Activated naive CD4-positive, alpha-beta T cell treated with anti-CD3 and anti-CD28 coated beads, Interleukin-2, amount 50 U/mL, for 24 hours (primary cell): ENCODE results near the gene GATA5.
"Not testable (repeated sequence)": the region's sequence is repeated elsewhere in the genome, so short reads cannot be mapped to it uniquely, and the experiment has no call there.

Experiments used
- H3K27ac Mint-ChIP-seq: one replicate; pipeline ENCODE4 v1.8.0; 2021; ENCODE audit warnings: mild to moderate bottlenecking, mixed read lengths
- H3K27me3 Mint-ChIP-seq: one replicate; pipeline ENCODE4 v1.8.0; 2021; ENCODE audit warnings: mixed read lengths
- H3K36me3 Mint-ChIP-seq: one replicate; pipeline ENCODE4 v1.8.0; 2021; ENCODE audit warnings: mixed read lengths
- H3K4me1 Mint-ChIP-seq: one replicate; pipeline ENCODE4 v1.8.0; 2021; ENCODE audit warnings: mixed read lengths
- H3K4me3 Mint-ChIP-seq: one replicate; pipeline ENCODE4 v1.8.0; 2021; ENCODE audit warnings: mild to moderate bottlenecking, mixed read lengths
- H3K9me3 Mint-ChIP-seq: one replicate; pipeline ENCODE4 v1.8.0; 2021; ENCODE audit warnings: mixed read lengths

GATA5 gene

DNA sequence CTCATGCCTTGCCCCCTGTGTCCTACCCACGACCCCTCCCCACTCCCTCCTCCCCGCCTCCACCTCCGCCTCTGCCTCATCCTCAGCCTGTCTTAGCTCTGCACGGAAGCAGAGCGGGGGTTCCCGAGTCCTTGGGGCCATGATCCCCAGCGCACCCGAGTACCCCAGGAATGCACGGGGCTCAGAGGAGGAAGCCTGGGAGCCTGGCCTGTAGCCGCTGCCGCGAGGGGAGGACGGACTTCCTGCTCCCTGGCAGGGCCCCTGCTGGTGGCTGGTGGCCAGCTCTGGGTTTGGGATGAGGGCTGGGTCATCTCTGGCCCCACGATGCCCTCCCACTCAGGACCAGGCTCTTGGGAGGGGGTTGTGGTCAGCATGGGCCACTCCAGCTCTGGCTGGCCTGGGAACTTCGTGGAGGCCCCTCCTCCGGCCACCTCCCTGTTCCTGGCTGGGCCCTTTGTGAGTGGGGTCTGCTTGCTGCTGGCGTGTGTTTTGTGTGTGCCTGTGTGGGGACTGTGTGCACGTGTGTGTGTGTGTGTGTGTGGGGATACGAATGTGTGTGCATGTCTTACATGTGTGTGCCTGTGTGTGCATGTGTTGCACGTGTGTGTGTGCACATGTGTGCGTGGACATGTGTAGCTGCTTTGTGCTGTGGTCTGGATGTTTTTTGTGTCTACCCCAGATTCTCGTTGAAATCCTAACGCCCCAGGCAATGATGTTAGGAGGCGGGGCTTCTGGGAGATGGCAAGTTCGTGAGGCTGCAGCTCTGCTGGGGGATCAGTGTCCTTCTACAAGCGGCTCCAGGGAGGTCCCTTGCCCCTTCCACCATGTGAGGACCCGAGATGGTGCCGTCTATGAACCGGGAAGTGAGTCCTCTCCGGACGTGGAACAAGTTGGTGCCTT, 47.1 kb downstream of the GATA5 start:
- Mint-ChIP-seq H3K27ac (no peak overlapping the region), H3K27me3 (peaks cover under 1% of the 10 kb centered on the region), H3K4me1 (no peaks in the 10 kb centered on the region), H3K9me3 (no peaks in the 10 kb centered on the region), H3K4me3 (no peak overlapping the region), H3K36me3 (no peaks in the 10 kb centered on the region)

DNA sequence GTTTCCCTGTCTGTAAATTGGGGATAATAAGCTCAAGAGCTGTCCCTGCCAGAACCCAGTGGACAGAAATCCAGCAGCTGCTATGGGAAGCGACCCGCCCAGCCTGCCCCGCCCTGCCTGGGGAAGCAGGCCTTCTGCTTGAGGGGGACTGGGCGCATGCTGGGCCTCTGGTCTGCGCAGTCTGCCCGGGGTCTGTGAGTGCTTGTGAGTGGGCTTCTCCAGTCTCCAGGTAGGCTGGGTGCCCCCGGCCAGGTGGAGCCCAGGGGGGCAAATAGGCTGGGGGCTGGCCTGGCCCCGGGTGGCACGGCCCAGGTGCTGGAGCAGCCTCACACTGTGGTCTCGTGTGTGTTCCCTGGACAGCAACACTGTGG, 47.8 kb downstream of the GATA5 start:
- Mint-ChIP-seq H3K27me3 (no peaks in the 10 kb centered on the region), H3K27ac (no peak overlapping the region), H3K4me1 (no peaks in the 10 kb centered on the region), H3K4me3 (no peak overlapping the region), H3K9me3 (no peaks in the 10 kb centered on the region), H3K36me3 (no peaks in the 10 kb centered on the region)

DNA sequence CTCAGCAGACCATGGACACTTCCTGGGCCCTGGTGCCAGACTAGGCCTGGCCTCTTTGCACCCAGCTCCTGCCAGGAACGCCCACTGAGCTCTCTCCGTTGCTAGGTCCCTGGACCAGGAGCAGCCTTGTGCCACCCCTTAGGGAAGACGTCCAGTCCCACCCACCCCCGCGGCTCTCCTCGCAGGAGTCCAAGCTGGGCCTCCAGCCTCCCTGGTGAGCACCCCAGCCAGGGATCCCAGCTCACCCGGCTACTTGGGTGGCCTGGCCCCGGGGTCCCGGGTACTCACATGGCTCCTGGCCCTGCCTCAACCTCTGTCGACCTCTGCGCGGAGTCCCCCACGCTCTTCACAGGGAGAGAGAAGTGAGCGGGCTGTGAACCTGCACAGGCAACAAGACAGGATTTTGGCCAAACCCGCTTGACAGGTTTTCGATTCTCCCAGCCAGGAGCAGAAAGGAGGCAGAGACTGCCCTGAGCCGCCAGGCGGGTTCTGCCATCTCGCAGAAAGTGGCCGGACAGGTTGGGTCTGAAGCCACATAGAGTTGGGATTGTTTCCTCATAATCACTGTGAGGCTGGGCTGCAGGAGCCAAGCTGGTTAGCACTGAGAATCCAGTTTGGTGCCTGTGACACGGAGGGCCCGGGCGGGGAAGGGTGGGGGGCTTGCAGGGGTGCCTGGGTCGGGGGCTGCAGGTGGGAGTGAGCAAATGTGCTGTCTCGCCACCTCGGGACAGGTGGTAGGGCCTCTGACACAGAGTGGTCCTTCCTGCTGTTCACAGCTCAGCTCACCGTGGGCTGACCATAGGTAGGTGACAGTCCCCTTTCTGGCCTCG, 48.4 kb downstream of the GATA5 start, which contains the start of gene RBBP8NL:
RBBP8NL (minus strand) TSS at position 368 of the 830 bp plus-strand sequence. CDS start 7,892 bp downstream, outside the sequence.
- H3K9me3 Mint-ChIP-seq: no peaks in the 10 kb centered on the region
- H3K4me1 Mint-ChIP-seq: no peaks in the 10 kb centered on the region
- H3K27ac Mint-ChIP-seq: no peak within 1 kb of the TSS
- H3K27me3 Mint-ChIP-seq: no peaks in the 10 kb centered on the region
- H3K4me3 Mint-ChIP-seq: no peak within 1 kb of the TSS
- H3K36me3 Mint-ChIP-seq: no peaks in the 10 kb centered on the region

GRCh38 chr20:62426699-62427131, 49.1 kb downstream of the GATA5 start:
- no peaks in the 10 kb centered on the region for H3K27me3 Mint-ChIP-seq
- no peaks in the 10 kb centered on the region for H3K36me3 Mint-ChIP-seq
- no peaks in the 10 kb centered on the region for H3K9me3 Mint-ChIP-seq
- H3K27ac Mint-ChIP-seq: no peak overlapping the region
- H3K4me1 Mint-ChIP-seq: no peaks in the 10 kb centered on the region
- no peak overlapping the region for H3K4me3 Mint-ChIP-seq

DNA sequence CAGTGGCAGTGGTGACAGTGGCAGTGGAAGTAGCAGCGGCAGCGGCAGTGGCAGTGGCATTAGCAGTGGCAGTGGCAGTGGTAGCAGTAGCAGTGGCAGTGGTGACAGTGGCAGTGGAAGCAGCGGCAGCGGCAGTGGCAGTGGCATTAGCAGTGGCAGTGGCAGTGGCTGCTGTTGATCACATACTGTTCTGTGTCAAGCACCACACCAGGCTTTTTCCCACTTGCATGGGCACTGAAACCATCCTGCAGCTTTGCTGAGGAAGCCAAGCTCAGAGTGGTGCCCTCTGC, 49.8 kb downstream of the GATA5 start:
- not testable (repeated sequence) for H3K4me3 Mint-ChIP-seq

DNA sequence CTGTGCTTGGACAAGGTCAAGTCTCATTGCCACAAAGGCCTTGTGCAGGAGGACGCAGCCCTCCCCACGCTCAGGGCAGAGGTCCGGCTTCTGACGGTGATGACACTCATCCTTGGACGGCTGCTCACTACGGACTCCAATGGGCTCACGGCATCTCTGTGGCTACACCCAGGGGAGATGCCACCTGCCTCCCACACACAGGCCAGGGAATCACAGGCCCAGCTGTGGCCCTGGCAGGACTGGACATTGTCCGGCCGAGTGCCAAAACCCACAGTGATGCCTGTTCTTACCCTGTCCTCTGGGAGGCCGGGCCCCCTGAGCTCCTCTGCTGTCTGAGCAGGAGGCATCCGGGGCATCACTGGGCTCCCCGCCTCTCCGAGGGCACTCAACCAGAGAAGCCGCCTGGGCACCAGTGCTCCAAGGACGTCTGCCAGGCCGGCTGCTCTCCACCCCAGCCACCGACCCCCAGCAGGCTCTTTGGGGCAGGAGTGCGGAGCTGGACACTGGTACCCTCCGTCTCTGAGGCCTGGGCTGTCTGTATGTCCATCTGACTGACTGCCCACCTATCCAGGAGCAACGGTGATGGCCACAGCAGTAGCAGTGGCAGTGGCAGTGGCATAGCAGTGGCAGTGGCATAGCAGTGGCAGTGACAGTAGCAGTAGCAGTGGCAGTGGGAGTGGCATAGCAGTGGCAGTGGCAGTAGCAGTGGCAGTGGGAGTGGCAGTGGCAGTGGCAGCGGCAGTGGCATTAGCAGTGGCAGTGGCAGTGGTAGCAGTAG, 50.3 kb downstream of the GATA5 start:
- H3K9me3 Mint-ChIP-seq: no peaks in the 10 kb centered on the region
- no peaks in the 10 kb centered on the region for H3K27me3 Mint-ChIP-seq
- no peak overlapping the region for H3K27ac Mint-ChIP-seq
- no peaks in the 10 kb centered on the region for H3K4me1 Mint-ChIP-seq
- H3K36me3 Mint-ChIP-seq: no peaks in the 10 kb centered on the region
- no peak overlapping the region for H3K4me3 Mint-ChIP-seq

More for the DNA sequence above, 49.8 kb downstream of the GATA5 start:
- H3K36me3 Mint-ChIP-seq, H3K9me3 Mint-ChIP-seq, H3K4me1 Mint-ChIP-seq, H3K27me3 Mint-ChIP-seq, H3K27ac Mint-ChIP-seq: not testable (repeated sequence)

- H3K4me3 Mint-ChIP-seq: no peak overlapping the region
- no peaks in the 10 kb centered on the region for H3K27me3 Mint-ChIP-seq
- no peak overlapping the region for H3K27ac Mint-ChIP-seq
- no peaks in the 10 kb centered on the region for H3K9me3 Mint-ChIP-seq
- H3K4me1 Mint-ChIP-seq: no peaks in the 10 kb centered on the region
- H3K36me3 Mint-ChIP-seq: no peaks in the 10 kb centered on the region
These were observed 51.3 kb downstream of the GATA5 start for GRCh38 chr20:62424249-62425107.

DNA sequence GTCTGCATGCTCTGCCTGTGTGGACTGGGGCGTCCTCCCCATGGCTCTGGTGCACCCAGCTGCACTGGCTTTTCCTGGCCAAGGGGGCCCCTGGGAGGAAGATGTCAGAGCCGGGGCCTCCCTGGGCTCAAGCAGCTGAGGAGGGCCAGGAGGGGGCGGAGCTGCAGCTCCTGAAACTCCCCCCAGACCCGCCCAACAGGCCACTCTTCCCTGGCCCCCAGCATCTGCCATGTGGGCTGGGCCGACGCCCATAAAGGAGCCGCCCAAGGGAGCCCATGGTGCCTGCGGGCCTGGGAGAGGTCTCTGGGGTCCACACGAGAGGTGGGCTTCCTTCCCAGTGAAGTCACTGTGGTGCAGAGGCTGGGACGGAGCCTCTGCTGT, 52.5 kb downstream of the GATA5 start:
- H3K36me3 Mint-ChIP-seq: no peaks in the 10 kb centered on the region
- H3K27ac Mint-ChIP-seq: no peak overlapping the region
- no peak overlapping the region for H3K4me3 Mint-ChIP-seq
- H3K4me1 Mint-ChIP-seq: no peaks in the 10 kb centered on the region
- no peaks in the 10 kb centered on the region for H3K27me3 Mint-ChIP-seq
- no peaks in the 10 kb centered on the region for H3K9me3 Mint-ChIP-seq

- Mint-ChIP-seq H3K36me3 (no peaks in the 10 kb centered on the region), H3K27ac (no peak overlapping the region)
These were observed 53.0 kb downstream of the GATA5 start for GRCh38 chr20:62422636-62423325.

GRCh38 chr20:62421716-62421990, 54.1 kb downstream of the GATA5 start:
- no peaks in the 10 kb centered on the region for H3K27me3 Mint-ChIP-seq
- H3K27ac Mint-ChIP-seq: no peak overlapping the region
- no peaks in the 10 kb centered on the region for H3K9me3 Mint-ChIP-seq
- H3K36me3 Mint-ChIP-seq: no peaks in the 10 kb centered on the region
- no peaks in the 10 kb centered on the region for H3K4me1 Mint-ChIP-seq
- no peak overlapping the region for H3K4me3 Mint-ChIP-seq

More at GRCh38 chr20:62422636-62423325, 53.0 kb downstream of the GATA5 start:
- Mint-ChIP-seq H3K4me3 (no peak overlapping the region), H3K9me3 (no peaks in the 10 kb centered on the region), H3K27me3 (no peaks in the 10 kb centered on the region), H3K4me1 (no peaks in the 10 kb centered on the region)

DNA sequence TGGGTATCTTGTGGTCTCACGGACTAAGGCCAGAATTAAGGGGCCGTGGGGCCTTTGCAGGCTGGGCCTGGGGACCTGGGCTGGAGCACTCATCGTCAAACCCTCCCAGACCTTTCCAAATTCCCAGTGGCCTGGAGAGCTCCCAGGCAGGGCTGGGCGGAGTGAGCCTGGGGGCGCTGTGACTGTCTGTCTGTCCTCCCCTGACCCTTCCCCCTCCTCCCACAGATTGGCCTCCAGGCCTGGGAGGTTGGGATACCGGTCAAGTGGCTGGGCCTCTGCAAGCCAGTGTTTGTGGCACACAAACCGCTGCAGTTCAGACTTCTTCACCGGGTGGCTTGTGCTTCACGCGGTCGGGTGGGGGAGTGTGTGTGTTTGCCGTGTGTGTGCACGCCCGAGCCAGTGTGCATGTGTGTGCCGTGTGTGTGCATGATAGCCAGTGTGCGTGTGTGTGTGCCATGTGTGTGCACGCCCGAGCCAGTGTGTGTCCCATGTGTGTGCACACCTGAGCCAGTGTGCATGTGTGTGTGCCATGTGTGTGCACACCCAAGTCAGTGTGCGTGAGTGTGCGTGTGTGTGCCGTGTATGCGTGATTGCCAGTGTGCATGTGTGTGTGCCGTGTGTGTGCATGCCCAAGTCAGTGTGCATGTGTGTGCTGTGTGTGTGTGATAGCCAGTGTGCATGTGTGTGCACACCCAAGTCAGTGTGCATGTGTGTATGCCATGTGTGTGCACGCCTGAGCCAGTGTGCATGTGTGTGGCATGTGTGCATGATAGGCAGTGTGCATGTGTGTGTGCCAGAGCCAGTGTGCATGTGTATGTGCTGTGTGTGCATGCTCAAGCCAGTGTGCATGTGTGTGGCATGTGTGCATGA, 54.7 kb downstream of the GATA5 start:
- H3K4me1 Mint-ChIP-seq: no peaks in the 10 kb centered on the region
- no peaks in the 10 kb centered on the region for H3K9me3 Mint-ChIP-seq
- no peaks in the 10 kb centered on the region for H3K36me3 Mint-ChIP-seq
- H3K4me3 Mint-ChIP-seq: no peak overlapping the region
- H3K27me3 Mint-ChIP-seq: no peaks in the 10 kb centered on the region
- no peak overlapping the region for H3K27ac Mint-ChIP-seq

GRCh38 chr20:62419759-62420158, 56.0 kb downstream of the GATA5 start:
- Mint-ChIP-seq H3K27ac (no peak overlapping the region), H3K9me3 (no peaks in the 10 kb centered on the region), H3K4me3 (no peak overlapping the region), H3K4me1 (no peaks in the 10 kb centered on the region), H3K36me3 (no peaks in the 10 kb centered on the region), H3K27me3 (no peaks in the 10 kb centered on the region)

DNA sequence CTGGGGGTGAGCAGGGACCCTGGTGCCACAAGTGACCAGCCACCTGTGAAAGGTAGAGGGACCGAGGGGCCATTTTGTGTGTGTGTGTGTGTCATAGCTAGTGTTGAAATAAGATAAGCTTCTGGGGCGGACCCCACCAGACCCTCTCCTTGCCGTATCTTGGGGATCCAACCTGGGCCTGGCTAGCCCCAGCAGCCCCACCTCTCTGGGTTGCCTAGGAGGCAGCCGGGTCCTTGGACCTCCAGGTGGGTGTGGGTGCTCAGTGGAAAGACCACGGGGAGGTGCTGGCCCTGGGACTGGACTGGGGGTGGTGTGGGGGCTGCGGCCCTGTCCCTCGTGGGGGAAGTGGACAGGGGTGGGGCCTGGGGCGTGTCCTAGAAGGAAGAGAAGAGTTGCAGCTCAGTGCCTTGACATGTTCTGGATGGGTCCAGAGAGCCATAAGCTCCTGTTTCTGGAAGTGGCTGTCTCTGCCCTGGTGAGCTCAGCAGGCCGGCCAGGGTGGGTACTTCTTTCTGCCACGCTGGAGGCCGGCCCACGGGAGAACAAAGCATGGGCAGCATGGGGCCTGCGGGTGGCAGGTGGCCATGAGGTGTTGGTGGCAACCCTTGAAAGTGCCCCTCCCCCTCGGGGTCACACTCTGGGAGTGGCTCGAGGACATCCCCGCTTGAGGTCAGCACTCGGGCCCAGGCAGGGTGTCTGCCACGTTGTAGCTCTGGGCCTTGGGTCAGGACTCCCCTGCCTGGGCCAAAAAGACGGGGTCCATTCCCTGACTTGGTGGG, 56.9 kb downstream of the GATA5 start:
- Mint-ChIP-seq H3K4me1 (no peaks in the 10 kb centered on the region), H3K9me3 (no peaks in the 10 kb centered on the region), H3K36me3 (no peaks in the 10 kb centered on the region), H3K27ac (no peak overlapping the region), H3K4me3 (no peak overlapping the region), H3K27me3 (no peaks in the 10 kb centered on the region)
